HL-60 (cell line): ENCODE measurements around the gene B3GALT5.

ENCODE experiments used
- CTCF ChIP-seq: IDR thresholded peaks from one replicate; pipeline ENCODE4 v1.5.1; 2011; ENCODE audit warnings: low read length, control low read depth, inconsistent platforms; ENCODE audit not compliant: insufficient read depth
- REST ChIP-seq: IDR thresholded peaks from 2 replicates; pipeline ENCODE4 v1.6.1; 2012; ENCODE audit warnings: low read depth; ENCODE audit not compliant: insufficient replicate concordance

- TF ChIP-seq CTCF (no peak), REST (no peak)
Observed at GRCh38 chr21:39641827-39642450, 29.2 kb downstream of the B3GALT5 start.
